Right cardiac atrium (tissue), 5 donors: ENCODE results near the gene GBA2. TPM values are rescaled to one million over a fixed set of nuclear protein-coding genes. Genes with fewer than 3 reads are reported as not detected.

Source experiments
- ATAC-seq, 2 donors: fragments of 200-7000 bp; cut with Tn5 transposase; one replicate each; pipeline versions ENCODE4 v1.8.0 to v1.9.1; 2020; ENCODE audit warnings: moderate library complexity in 2 of 2, mild to moderate bottlenecking in 1 of 2
- DNase-seq, 3 donors: peaks; one replicate each; pipeline ENCODE4 v3.0.0-alpha.2; 2020
- H3K27ac ChIP-seq: one replicate; pipeline ENCODE4 v1.5.1; 2013; ENCODE audit warnings: mild to moderate bottlenecking, low read length, control low read depth, moderate library complexity
- H3K27me3 ChIP-seq: one replicate; pipeline ENCODE4 v1.6.1; 2013; ENCODE audit not compliant: control insufficient read depth, insufficient read depth
- H3K4me1 ChIP-seq: one replicate; pipeline ENCODE4 v1.6.1; 2013; ENCODE audit warnings: low read length; ENCODE audit not compliant: control insufficient read depth, insufficient read depth
- H3K4me3 ChIP-seq: one replicate; pipeline ENCODE4 v1.5.1; 2013; ENCODE audit warnings: low read length, control low read depth
- H3K9me3 ChIP-seq: one replicate; pipeline ENCODE4 v1.6.1; 2013; ENCODE audit warnings: low read length; ENCODE audit not compliant: control insufficient read depth
- WGBS: extraction: QIAGEN DNeasy Blood & Tissue Kit; methylation state at CpG from one replicate; pipeline ENCODE4 v1.1.7; 2013; 5-methylcytosine and 5-hydroxymethylcytosine counted together
- intact Hi-C, 4 donors: fragments of 100-400 bp; cut with DNase I; formaldehyde crosslinking; loops; one replicate each; pipeline versions ENCODE4 v1.11.0 to v1.14.0; 2022 to 2023
- polyA plus RNA-seq: library from polyadenylated mRNA; stranded (reverse); fragments of 200-250 nt; gene quantifications from one replicate; pipeline ENCODE4 v1.2.3, GENCODE V29; 2013
- total RNA-seq, 4 donors: library from RNA; stranded (reverse); fragmentation: NEBNext Ultra II Directional; extraction: Animal tissue kit (Norgen Biotek cat#: 25700); gene quantifications; one replicate each; pipeline ENCODE4 v1.2.1, GENCODE V29; 2021
- donor health status: healthy with polysubstance abuse.
- donor health status: DM: no; HTN: yes; CAD: no.
- donor health status: DM: no; HTN: no; CAD: no.
- donor health status: DM: no; HTN: yes; CAD: no; lungs with severe emphysema.
- donor health status: DM: yes; HTN: yes; CAD: no.

The GBA2 gene
- total and polyA plus RNA-seq, 5 donors = 70.3 to 117 (median 93.8) TPM

DNA sequence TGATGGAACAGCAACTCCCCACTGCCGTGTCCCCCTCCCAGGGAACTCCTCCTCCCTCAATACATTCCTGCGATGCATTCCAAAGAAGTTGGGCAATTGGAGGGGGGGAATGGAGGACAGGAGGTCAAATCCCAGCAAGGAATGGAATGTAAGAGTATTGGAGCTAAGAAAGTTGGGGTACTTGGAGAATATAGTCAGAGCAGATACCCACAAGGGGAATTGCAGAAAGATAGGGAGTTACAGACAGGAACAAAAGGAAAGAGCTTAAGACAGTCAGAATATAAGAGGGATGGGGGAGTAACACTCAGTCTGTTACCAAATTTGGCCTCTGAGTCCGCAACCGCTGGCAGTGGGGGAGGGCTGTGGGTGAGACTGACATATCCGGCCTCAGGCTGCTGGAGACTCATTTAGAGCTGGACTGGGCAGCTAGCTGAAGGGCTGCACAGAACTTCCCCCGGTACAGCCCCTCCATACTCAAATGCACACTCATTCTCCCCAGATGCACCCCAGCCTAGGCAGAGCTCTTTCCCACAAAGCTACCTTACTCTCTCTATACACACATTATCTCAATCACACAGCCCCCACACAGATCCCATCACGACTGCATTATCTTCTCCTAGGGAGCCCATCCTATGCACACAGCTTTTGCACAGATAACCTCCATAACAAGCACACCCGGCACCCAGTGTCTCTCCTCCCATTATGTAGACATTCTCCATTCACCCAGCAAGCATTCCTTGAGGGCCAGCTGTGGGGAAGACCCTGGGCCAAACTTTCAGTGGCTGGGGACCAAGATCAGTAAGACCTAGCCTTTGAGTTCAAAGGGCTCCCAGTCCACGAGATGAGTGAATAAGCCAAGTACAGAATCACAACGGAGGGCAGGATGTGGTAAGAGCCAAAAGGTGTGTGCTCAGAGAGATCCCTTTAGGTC is 20.7 kb downstream of the GBA2 start:
- DNase-seq (peak; percentile 78 to 90 (median 89)), ATAC-seq (peak; percentile 40 to 48)
- Histone ChIP-seq H3K27me3 (no peaks in the 10 kb centered on the region), H3K27ac (peak overlapping the region; percentile 96), H3K4me3 (peak overlapping the region; percentile 36), H3K4me1 (peaks cover 23% of the 10 kb centered on the region), H3K9me3 (no peaks in the 10 kb centered on the region)
- WGBS = 1% methylated on average over 10 of the region's 10 CpGs
- intact Hi-C loops = loop anchor here in 2 of 4 donors (2.0 to 10.0 kb wide), 3 partner anchors 34 to 64 kb away; partner anchors contain the start of gene ARHGEF39 (in 1 of the 2)

DNA sequence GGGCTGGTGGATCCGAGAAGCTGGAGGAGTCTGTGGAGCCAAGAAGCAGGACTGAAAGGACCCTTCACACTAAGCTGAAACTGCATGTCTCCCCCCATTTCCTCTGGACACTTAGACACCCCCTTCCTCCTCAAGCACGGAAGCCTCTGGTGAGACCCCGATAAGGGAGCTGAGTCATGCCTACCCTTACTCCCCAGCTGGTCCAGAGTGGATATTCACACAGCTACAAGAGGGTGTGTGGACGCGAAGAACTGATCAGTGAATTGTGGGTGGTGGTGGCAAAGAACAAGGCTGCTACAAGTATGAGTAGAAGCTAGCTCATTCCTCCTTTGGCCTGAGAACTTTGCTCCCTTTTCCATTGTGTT is 21.4 kb downstream of the GBA2 start:
- ATAC-seq (no peak), DNase-seq (no peak)
- H3K27ac ChIP-seq = peak overlapping the region; percentile 96
- no peaks in the 10 kb centered on the region for H3K27me3 ChIP-seq
- H3K9me3 ChIP-seq = no peaks in the 10 kb centered on the region
- WGBS = 10% methylated on average over 5 of the region's 5 CpGs
- H3K4me1 ChIP-seq = peaks cover 23% of the 10 kb centered on the region
- H3K4me3 ChIP-seq = peak overlapping the region; percentile 36
- intact Hi-C loops = loop anchor here in 2 of 4 donors (2.0 to 10.0 kb wide), 3 partner anchors 35 to 63 kb away; partner anchors contain the start of gene ARHGEF39 (in 1 of the 2)

GRCh38 chr9:35726931-35727330 is 22.1 kb downstream of the GBA2 start:
- peak; percentile 7 to 55 for ATAC-seq

DNA sequence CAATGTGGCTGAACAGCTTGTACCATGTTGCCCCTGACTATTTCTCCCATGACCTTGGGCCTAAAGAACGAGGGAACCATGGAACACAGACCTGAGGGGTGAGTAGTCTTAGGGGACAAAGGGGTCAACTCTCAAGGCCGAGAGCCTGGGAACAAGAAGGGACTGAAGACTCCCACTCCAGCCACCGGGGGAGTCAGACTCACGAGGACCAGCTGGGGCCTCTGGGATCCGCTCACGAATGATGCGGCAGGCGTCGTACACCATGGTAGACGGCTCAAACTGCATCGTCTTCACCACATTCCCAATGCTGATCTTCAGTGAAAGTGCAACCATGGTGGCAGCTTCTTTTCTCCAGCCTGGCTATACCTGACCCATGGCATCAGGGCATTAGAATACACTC is 23.7 kb downstream of the GBA2 start:
- no peaks in the 10 kb centered on the region for H3K9me3 ChIP-seq
- DNase-seq (no peak), ATAC-seq (no peak)
- WGBS = 91% methylated on average over 11 of the region's 11 CpGs
- H3K27me3 ChIP-seq = no peaks in the 10 kb centered on the region
- H3K4me1 ChIP-seq = peaks cover 18% of the 10 kb centered on the region
- no peak overlapping the region for H3K4me3 ChIP-seq
- intact Hi-C loops = loop anchor here in 2 of 4 donors (5.0 to 10.0 kb wide), 2 partner anchors 33 to 61 kb away; partner anchors contain the start of gene ARHGEF39 (in 1 of the 2)
- H3K27ac ChIP-seq = no peak overlapping the region

More at GRCh38 chr9:35726931-35727330, 22.1 kb downstream of the GBA2 start:
- Histone ChIP-seq H3K4me1 (peaks cover 23% of the 10 kb centered on the region), H3K27ac (peak overlapping the region; percentile 96), H3K9me3 (no peaks in the 10 kb centered on the region), H3K27me3 (no peaks in the 10 kb centered on the region), H3K4me3 (no peak overlapping the region)
- intact Hi-C loops = loop anchor here in 2 of 4 donors (5.0 to 10.0 kb wide), 2 partner anchors 35 to 62 kb away; partner anchors contain the start of gene ARHGEF39 (in 1 of the 2)
- 32% methylated on average over 3 of the region's 3 CpGs for WGBS
- peak; percentile 54 to 74 (median 72) for DNase-seq

GRCh38 chr9:35723908-35724307 is 25.1 kb downstream of the GBA2 start:
- 91% methylated on average over 8 of the region's 8 CpGs for WGBS
- Histone ChIP-seq H3K4me3 (no peak overlapping the region), H3K9me3 (no peaks in the 10 kb centered on the region), H3K27me3 (no peaks in the 10 kb centered on the region), H3K4me1 (peaks cover 13% of the 10 kb centered on the region), H3K27ac (no peak overlapping the region)
- ATAC-seq = no peak
- intact Hi-C loops = loop anchor here in 1 of 4 donors (10.0 kb wide), 1 partner anchor 59 kb away; the partner anchor contains the start of gene ARHGEF39
- no peak for DNase-seq

DNA sequence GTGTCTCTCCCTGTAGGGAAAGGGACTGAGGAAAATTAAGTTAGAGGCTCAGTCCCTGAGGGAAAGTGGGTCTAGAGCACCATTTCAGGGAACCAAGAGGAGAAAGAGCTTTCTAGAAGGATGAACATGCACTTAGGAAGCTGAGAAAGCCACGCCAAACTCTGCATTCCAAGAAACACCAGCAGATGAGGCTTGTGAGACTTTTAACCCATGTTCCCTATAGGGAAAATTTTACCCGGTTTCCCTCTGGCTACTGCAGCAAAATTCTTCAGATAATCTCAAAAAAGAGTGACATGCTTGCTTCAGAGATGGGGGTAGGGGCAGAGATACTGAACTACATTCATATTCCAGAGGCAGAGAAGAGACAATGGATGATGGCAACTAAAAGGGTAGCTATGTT is 25.6 kb downstream of the GBA2 start:
- Histone ChIP-seq H3K27me3 (no peaks in the 10 kb centered on the region), H3K27ac (no peak overlapping the region), H3K9me3 (no peaks in the 10 kb centered on the region), H3K4me1 (peaks cover 9% of the 10 kb centered on the region), H3K4me3 (no peak overlapping the region)
- intact Hi-C loops = loop anchor here in 1 of 4 donors (10.0 kb wide), 1 partner anchor 59 kb away; the partner anchor contains the start of gene ARHGEF39
- DNase-seq = no peak
- 83% methylated on average over 2 of the region's 2 CpGs for WGBS
- no peak for ATAC-seq

DNA sequence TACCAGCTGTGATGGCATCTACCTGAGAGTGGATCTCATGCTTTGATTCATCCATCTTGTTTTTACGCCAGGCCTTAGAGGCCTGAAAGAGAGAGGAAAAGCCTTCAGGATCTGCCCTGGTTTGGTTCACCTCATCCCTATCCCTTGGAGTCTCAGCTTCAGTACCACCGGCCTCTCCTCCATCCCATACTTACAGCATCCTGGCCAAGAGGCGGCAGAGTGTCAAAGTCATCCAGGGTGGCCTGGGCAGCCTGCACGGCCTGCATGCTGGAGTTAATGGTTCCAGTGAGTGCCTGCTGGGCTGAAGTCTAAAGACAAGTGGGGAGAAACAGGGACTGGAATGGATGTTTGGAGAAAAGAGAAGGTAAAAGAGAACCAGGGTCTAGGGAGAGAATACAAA is 29.5 kb downstream of the GBA2 start:
- DNase-seq = no peak
- intact Hi-C loops = no loop called here
- H3K9me3 ChIP-seq = no peaks in the 10 kb centered on the region
- no peaks in the 10 kb centered on the region for H3K27me3 ChIP-seq
- no peaks in the 10 kb centered on the region for H3K4me1 ChIP-seq
- H3K4me3 ChIP-seq = no peak overlapping the region
- ATAC-seq = no peak
- no peak overlapping the region for H3K27ac ChIP-seq
- WGBS = 94% methylated on average over 4 of the region's 4 CpGs

- ATAC-seq (peak in 1 of 2 donors; percentile 8), DNase-seq (no peak)
- 87% methylated on average over 15 of the region's 15 CpGs for WGBS
- no peaks in the 10 kb centered on the region for H3K4me1 ChIP-seq
- intact Hi-C loops = no loop called here
- no peaks in the 10 kb centered on the region for H3K27me3 ChIP-seq
- H3K4me3 ChIP-seq = no peak overlapping the region
- no peak overlapping the region for H3K27ac ChIP-seq
- no peaks in the 10 kb centered on the region for H3K9me3 ChIP-seq
Observed at GRCh38 chr9:35718721-35719511, 30.1 kb downstream of the GBA2 start.

- WGBS = 90% methylated on average over 14 of the region's 14 CpGs
Observed at GRCh38 chr9:35717132-35717870, 31.7 kb downstream of the GBA2 start.

DNA sequence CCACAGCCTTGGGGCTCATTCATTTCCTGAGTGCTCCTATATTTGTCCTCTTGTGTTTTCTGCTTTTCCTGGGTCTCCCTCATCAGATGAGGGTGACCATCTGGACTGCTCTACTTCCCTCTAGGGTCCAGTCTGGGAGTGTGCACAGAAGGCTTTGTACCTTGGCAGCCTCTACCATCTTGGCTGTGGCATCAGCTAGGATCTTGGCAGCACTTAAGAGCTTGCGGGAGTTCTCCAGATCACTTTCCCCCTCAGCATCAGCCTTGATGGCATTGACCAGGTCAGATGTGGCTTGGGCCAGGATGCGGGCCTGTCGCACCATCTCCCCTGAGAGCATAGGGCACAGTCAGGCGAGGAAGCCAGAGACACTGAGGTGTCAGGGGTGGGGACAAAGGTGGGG is 32.8 kb downstream of the GBA2 start:
- intact Hi-C loops = no loop called here
- Histone ChIP-seq H3K4me3 (no peak overlapping the region), H3K27me3 (no peaks in the 10 kb centered on the region), H3K27ac (no peak overlapping the region), H3K9me3 (no peaks in the 10 kb centered on the region), H3K4me1 (no peaks in the 10 kb centered on the region)
- ATAC-seq = no peak
- DNase-seq = no peak
- 80% methylated on average over 4 of the region's 4 CpGs for WGBS

More at GRCh38 chr9:35717132-35717870, 31.7 kb downstream of the GBA2 start:
- intact Hi-C loops = no loop called here
- Histone ChIP-seq H3K27ac (no peak overlapping the region), H3K4me1 (no peaks in the 10 kb centered on the region), H3K4me3 (no peak overlapping the region), H3K27me3 (no peaks in the 10 kb centered on the region), H3K9me3 (no peaks in the 10 kb centered on the region)
- ATAC-seq = no peak
- no peak for DNase-seq
